ENCODE data around the gene OGFOD2.
A peak's percentile ranks its signal among the peaks of the same experiment; 100 is the strongest.

OGFOD2 gene

DNA sequence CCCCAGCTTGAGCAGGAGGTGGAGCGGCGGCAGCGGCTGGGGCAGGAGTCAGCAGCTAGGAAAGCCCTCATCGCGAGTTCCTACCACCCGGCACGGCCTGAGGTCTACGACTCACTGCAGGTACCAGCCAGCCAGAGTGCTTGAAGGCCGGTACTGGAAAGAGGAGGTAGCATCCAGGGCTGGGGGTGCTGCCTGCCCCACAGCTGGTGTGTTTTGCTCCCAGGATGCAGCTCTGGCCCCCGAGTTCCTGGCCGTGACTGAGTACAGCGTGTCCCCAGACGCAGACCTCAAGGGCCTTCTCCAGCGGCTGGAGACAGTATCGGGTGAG lies 1.6 kb downstream of the OGFOD2 start:
- no peaks in the 10 kb centered on the region for H3K27me3 Mint-ChIP-seq (ENCODE audit: low read depth)
- H3K36me3 Mint-ChIP-seq (ENCODE audit: low read depth) = no peaks in the 10 kb centered on the region
- H3K4me3 Mint-ChIP-seq = peak overlapping the region; percentile 97 to 99 (median 99)
- H3K9me3 Mint-ChIP-seq = no peaks in the 10 kb centered on the region
- H3K27ac Mint-ChIP-seq = no peak overlapping the region
- TF ChIP-seq, protein P1, sequence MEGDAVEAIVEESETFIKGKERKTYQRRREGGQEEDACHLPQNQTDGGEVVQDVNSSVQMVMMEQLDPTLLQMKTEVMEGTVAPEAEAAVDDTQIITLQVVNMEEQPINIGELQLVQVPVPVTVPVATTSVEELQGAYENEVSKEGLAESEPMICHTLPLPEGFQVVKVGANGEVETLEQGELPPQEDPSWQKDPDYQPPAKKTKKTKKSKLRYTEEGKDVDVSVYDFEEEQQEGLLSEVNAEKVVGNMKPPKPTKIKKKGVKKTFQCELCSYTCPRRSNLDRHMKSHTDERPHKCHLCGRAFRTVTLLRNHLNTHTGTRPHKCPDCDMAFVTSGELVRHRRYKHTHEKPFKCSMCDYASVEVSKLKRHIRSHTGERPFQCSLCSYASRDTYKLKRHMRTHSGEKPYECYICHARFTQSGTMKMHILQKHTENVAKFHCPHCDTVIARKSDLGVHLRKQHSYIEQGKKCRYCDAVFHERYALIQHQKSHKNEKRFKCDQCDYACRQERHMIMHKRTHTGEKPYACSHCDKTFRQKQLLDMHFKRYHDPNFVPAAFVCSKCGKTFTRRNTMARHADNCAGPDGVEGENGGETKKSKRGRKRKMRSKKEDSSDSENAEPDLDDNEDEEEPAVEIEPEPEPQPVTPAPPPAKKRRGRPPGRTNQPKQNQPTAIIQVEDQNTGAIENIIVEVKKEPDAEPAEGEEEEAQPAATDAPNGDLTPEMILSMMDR (IDR thresholded peaks at IDR 0.05; ENCODE audit: unreplicated experiment in 3 of 3) = no peak
- peaks cover 26% of the 10 kb centered on the region for H3K4me1 Mint-ChIP-seq

DNA sequence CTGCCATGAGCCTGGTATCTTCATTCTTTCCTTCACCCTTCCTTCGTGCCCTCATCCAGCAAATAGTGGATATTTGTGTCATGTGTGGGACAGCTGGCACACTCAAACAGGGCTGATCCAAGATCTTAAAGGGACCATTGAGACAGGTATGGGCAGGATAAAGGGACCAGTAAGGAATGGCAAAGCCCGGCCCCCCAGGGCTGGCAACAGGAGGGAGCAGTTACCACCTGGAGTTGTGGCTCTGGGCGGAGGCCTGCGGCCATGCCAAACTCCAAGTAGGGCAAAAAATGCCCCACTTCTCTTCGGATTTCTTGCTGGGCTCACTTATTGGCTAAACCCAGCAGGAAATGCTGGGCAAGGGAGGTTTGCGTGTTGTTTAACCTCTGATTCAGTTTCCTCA lies 2.1 kb downstream of the OGFOD2 start:
- Mint-ChIP-seq H3K4me3 (peak overlapping the region; percentile 78 to 99 (median 97)), H3K27me3 (ENCODE audit: low read depth) (no peaks in the 10 kb centered on the region), H3K9me3 (no peaks in the 10 kb centered on the region), H3K4me1 (peaks cover 30% of the 10 kb centered on the region), H3K36me3 (ENCODE audit: low read depth) (no peaks in the 10 kb centered on the region), H3K27ac (no peak overlapping the region)
- TF ChIP-seq, protein P1 (IDR thresholded peaks at IDR 0.05; ENCODE audit: unreplicated experiment in 3 of 3) = no peak

DNA sequence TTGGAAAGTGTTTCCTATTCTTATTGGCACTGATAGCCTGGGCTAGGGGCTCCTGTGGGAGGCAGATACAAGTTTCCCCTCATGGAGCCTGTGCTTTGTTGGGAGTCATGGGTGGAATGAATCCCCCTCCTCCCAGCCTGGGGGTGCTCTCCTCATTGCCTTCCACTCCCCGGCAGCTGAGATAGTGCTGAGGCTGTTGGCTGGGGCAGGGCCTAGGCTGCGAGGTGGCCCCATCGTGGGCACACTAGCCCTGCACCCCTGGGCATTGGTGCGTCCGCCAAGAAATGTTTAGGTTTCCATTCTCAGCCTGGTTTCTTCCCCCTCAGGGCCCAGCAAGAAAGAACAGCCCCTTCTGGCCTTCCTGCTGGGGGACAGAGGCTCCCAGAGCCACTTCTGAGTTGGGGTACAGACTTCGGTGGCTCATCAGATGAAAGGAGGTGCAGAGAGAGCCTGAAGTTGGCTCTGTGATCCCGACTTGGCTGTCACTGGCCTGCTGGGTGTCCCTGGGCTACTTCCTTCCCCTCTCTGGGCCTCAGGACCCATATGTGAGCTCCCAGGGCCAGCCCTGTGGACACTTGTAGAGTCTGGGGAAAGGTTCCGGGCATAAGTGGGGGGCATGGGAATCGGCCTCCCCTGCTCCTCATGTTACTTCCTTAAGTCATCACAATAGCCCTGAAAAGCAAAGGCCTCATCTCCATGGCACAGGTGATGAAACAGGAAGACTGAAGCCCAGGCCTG lies 2.8 kb downstream of the OGFOD2 start:
- Mint-ChIP-seq H3K36me3 (ENCODE audit: low read depth) (no peaks in the 10 kb centered on the region), H3K9me3 (no peaks in the 10 kb centered on the region), H3K27ac (no peak overlapping the region), H3K4me3 (peak overlapping the region; percentile 76 to 97 (median 76)), H3K4me1 (peaks cover 32% of the 10 kb centered on the region), H3K27me3 (ENCODE audit: low read depth) (no peaks in the 10 kb centered on the region)
- TF ChIP-seq, protein P1 (IDR thresholded peaks at IDR 0.05; ENCODE audit: unreplicated experiment in 3 of 3) = no peak

DNA sequence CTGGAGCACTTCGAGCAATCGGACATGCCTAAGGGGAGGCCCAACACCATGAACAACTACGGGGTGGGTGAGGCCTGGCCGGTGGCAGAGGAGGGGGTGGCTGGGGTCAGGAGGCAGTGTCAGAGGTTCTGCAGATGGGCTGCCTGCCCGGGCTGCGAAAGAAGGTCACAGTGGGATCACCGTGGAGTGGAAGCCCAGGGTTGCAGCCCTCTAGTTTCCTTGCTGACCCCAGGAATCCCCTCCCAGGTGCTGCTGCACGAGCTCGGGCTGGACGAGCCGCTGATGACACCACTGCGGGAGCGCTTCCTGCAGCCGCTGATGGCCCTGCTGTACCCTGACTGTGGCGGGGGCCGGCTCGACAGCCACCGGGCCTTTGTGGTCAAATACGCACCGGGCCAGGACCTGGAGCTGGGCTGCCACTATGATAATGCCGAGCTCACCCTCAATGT lies 3.5 kb downstream of the OGFOD2 start:
- no peaks in the 10 kb centered on the region for H3K36me3 Mint-ChIP-seq (ENCODE audit: low read depth)
- TF ChIP-seq, protein P1 (IDR thresholded peaks at IDR 0.05; ENCODE audit: unreplicated experiment in 3 of 3) = no peak
- H3K4me3 Mint-ChIP-seq = peak overlapping the region; percentile 76 to 97 (median 76)

DNA sequence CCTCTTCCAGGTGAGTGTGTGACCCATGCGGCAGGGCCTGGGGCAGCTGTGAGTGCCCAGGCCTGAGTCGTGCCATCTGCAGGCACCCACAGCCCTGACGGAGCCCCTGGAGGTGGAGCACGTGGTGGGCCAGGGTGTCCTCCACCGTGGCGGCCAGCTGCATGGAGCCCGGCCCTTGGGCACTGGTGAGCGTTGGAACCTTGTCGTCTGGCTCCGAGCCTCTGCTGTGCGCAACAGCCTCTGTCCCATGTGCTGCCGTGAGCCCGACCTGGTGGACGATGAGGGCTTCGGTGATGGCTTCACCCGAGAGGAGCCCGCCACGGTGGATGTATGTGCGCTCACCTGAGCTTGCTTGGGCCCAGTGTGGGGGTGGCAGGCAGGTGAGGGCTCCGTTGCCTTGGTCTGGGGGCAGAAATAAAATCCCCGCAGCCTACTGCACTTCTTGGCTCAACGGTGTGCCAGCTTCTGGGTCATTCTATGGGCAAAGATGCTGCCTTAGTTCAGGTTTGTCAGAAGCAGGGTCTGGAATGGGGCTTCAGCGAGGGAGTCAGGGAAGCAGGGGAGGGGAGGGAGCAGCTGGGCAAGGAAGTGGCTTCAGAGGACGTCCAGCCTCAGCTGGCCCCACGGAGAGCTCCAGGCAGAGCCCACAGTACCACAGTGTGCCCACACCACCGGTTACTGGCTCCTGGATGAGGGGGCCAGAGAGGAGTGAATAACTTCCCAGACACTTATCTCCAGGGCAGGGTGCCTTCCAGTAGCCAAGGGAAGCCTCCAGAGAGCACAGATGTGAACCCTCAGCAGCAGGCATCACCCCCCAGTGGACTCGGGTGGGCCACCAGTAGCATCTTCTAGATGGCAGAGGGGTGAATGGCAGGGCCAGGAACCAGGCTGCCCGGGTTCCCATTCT lies 4.2 kb downstream of the OGFOD2 start:
- Mint-ChIP-seq H3K9me3 (no peaks in the 10 kb centered on the region), H3K4me3 (peak overlapping the region; percentile 91 to 94 (median 93)), H3K27ac (peak overlapping the region; percentile 86 to 97 (median 87)), H3K36me3 (ENCODE audit: low read depth) (no peaks in the 10 kb centered on the region), H3K27me3 (ENCODE audit: low read depth) (no peaks in the 10 kb centered on the region), H3K4me1 (peaks cover 42% of the 10 kb centered on the region)
- TF ChIP-seq, protein P1 (IDR thresholded peaks at IDR 0.05; ENCODE audit: unreplicated experiment in 3 of 3) = no peak

More for the DNA sequence above, 3.5 kb downstream of the OGFOD2 start:
- Mint-ChIP-seq H3K27me3 (ENCODE audit: low read depth) (no peaks in the 10 kb centered on the region), H3K4me1 (peaks cover 39% of the 10 kb centered on the region), H3K27ac (no peak overlapping the region), H3K9me3 (no peaks in the 10 kb centered on the region)

Data from nephron (organoid).